Esophagus squamous epithelium (tissue), 5 donors: ENCODE data around the gene FLCN. TPM values are rescaled to one million over a fixed set of nuclear protein-coding genes. Genes with fewer than 3 reads are reported as not detected.

Experiments
- DNase-seq: peaks from one replicate; lab custom pipeline; 2025; lab: John Stamatoyannopoulos, UW
- H3K27ac ChIP-seq, 4 donors: fragments of 200-600 bp; sonication (generic); one replicate each; pipeline ENCODE4 v1.5.1; 2016 to 2019; ENCODE audit warnings: mild to moderate bottlenecking in 1 of 4
- H3K27me3 ChIP-seq, 4 donors: fragments of 200-600 bp; sonication (generic); 1 replicate in 3 of 4; 2 replicates in 1 of 4; pipeline versions ENCODE4 v1.5.1 to v1.6.0; 2017 to 2021; ENCODE audit warnings: antibody characterized with exemption in 1 of 4
- H3K36me3 ChIP-seq, 3 donors: fragments of 200-600 bp; sonication (generic); one replicate each; pipeline ENCODE4 v1.5.1; 2016 to 2019
- H3K4me1 ChIP-seq, 3 donors: fragments of 200-600 bp; sonication (generic); one replicate each; pipeline ENCODE4 v1.5.1; 2017 to 2019
- H3K4me3 ChIP-seq, 4 donors: fragments of 200-600 bp; sonication (generic); 1 replicate in 3 of 4; 2 replicates in 1 of 4; pipeline ENCODE4 v1.5.1; 2016 to 2019; ENCODE audit warnings: mild to moderate bottlenecking in 2 of 4, moderate library complexity in 1 of 4
- H3K9me3 ChIP-seq, 3 donors: fragments of 200-600 bp; sonication (generic); one replicate each; pipeline ENCODE4 v1.5.1; 2016 to 2019
- CTCF ChIP-seq, 6 experiments: fragments of 450-650 bp in 4 of 6; fragments of 200-600 bp in 2 of 6; sonication (generic) in 2 of 6; IDR thresholded peaks; one replicate each; pipeline ENCODE4 v1.5.1; 2016 to 2019; ENCODE audit warnings: antibody characterized with exemption in 6 of 6, mild to moderate bottlenecking in 4 of 6, moderate library complexity in 4 of 6
- POLR2A ChIP-seq, 4 donors: fragments of 450-650 bp; IDR thresholded peaks; one replicate each; pipeline ENCODE4 v1.6.1; 2017; ENCODE audit warnings: antibody characterized with exemption in 4 of 4, mild to moderate bottlenecking in 4 of 4, moderate library complexity in 3 of 4
- WGBS, 2 donors: methylation state at CpG; one replicate each; pipeline ENCODE4 v1.1.5; 2018; 5-methylcytosine and 5-hydroxymethylcytosine counted together
- intact Hi-C: fragments of 100-400 bp; cut with DNase I; formaldehyde crosslinking; loops from one replicate; pipeline ENCODE4 v1.15.0; 2022
- total RNA-seq, 4 donors: library from RNA; depleted of rRNA; stranded (reverse); fragments of >200 nt; gene quantifications; one replicate each; pipeline ENCODE4 v1.1.0, GENCODE V29; 2016
- donor health status: DM: yes; HTN: yes; CAD: no.

FLCN gene
- total RNA-seq, 4 donors from 2014 or later = 11.6 to 27.5 (median 12.4) TPM

GRCh38 chr17:17204635-17205231, 32.2 kb downstream of the FLCN start:
- 16 to 40% methylated on average over 2 to 5 of the region's 14 CpGs for WGBS, 2 donors
- Histone ChIP-seq H3K4me3 (peak overlapping the region; percentile 42 to 77 (median 54)), H3K36me3 (no peaks in the 10 kb centered on the region), H3K9me3 (no peaks in the 10 kb centered on the region), H3K27ac (peak overlapping the region; percentile 75 to 90 (median 86)), H3K27me3 (no peaks in the 10 kb centered on the region), H3K4me1 (peaks cover 28 to 74% (median 35%) of the 10 kb centered on the region in 3 donors)
- intact Hi-C loops = no loop called here
- DNase-seq = no peak
- TF ChIP-seq CTCF (IDR thresholded peaks at IDR 0.05) (no peak), POLR2A (IDR thresholded peaks at IDR 0.05) (no peak)

- Histone ChIP-seq H3K4me3 (peak overlapping the region in 1 of 4 donors; percentile 77), H3K27ac (peak overlapping the region; percentile 35 to 90 (median 63)), H3K27me3 (no peaks in the 10 kb centered on the region), H3K9me3 (no peaks in the 10 kb centered on the region), H3K36me3 (no peaks in the 10 kb centered on the region), H3K4me1 (peaks cover 28 to 76% (median 35%) of the 10 kb centered on the region in 3 donors)
- intact Hi-C loops = no loop called here
- TF ChIP-seq CTCF (IDR thresholded peaks at IDR 0.05) = no peak
- no peak for TF ChIP-seq POLR2A (IDR thresholded peaks at IDR 0.05)
- 46 to 54% methylated on average over 13 of the region's 15 CpGs for WGBS, 2 donors
- no peak for DNase-seq
Observed at GRCh38 chr17:17204041-17204591, 32.9 kb downstream of the FLCN start.

- intact Hi-C loops = no loop called here
- TF ChIP-seq POLR2A (IDR thresholded peaks at IDR 0.05) (no peak), CTCF (IDR thresholded peaks at IDR 0.05) (no peak)
Observed at GRCh38 chr17:17203173-17203730, 33.7 kb downstream of the FLCN start.

GRCh38 chr17:17201907-17202306, 35.1 kb downstream of the FLCN start:
- Histone ChIP-seq H3K27ac (peak overlapping the region in 2 of 4 donors; percentile 47 to 90), H3K4me3 (no peak overlapping the region), H3K4me1 (peaks cover 28 to 77% (median 35%) of the 10 kb centered on the region in 3 donors), H3K36me3 (no peaks in the 10 kb centered on the region), H3K9me3 (no peaks in the 10 kb centered on the region), H3K27me3 (no peaks in the 10 kb centered on the region)
- no peak for TF ChIP-seq CTCF (IDR thresholded peaks at IDR 0.05)
- no peak for TF ChIP-seq POLR2A (IDR thresholded peaks at IDR 0.05)
- WGBS, 2 donors = 89 to 93% methylated on average over 7 to 8 of the region's 8 CpGs
- no peak for DNase-seq
- intact Hi-C loops = no loop called here

More at GRCh38 chr17:17203173-17203730, 33.7 kb downstream of the FLCN start:
- DNase-seq = no peak
- Histone ChIP-seq H3K27ac (peak overlapping the region in 3 of 4 donors; percentile 35 to 90 (median 86)), H3K9me3 (no peaks in the 10 kb centered on the region), H3K4me3 (no peak overlapping the region), H3K36me3 (no peaks in the 10 kb centered on the region), H3K4me1 (peaks cover 28 to 76% (median 35%) of the 10 kb centered on the region in 3 donors), H3K27me3 (no peaks in the 10 kb centered on the region)
- 76 to 77% methylated on average over 6 to 11 of the region's 15 CpGs for WGBS, 2 donors

- TF ChIP-seq CTCF (IDR thresholded peaks at IDR 0.05) (no peak), POLR2A (IDR thresholded peaks at IDR 0.05) (no peak)
- Histone ChIP-seq H3K27me3 (no peaks in the 10 kb centered on the region), H3K36me3 (no peaks in the 10 kb centered on the region), H3K27ac (peak overlapping the region in 3 of 4 donors; percentile 9 to 90 (median 73)), H3K4me1 (peaks cover 25 to 72% (median 30%) of the 10 kb centered on the region in 3 donors), H3K9me3 (no peaks in the 10 kb centered on the region), H3K4me3 (no peak overlapping the region)
- intact Hi-C loops = no loop called here
- 83 to 87% methylated on average over 10 of the region's 10 CpGs for WGBS, 2 donors
- no peak for DNase-seq
Observed at GRCh38 chr17:17201271-17201670, 35.7 kb downstream of the FLCN start.
